SU-DHL-6 (cell line): Measurements from ENCODE around the gene RPRD1B.

Experiments
- H2AFZ ChIP-seq: fragments of 200-600 bp; sonication (generic); 2 replicates; pipeline ENCODE4 v1.6.1; 2014; ENCODE audit warnings: low read depth, mild to moderate bottlenecking, moderate library complexity, mixed read lengths, antibody characterized with exemption, low read length; ENCODE audit not compliant: severe bottlenecking
- H3F3A ChIP-seq: fragments of 200-600 bp; shearing (Covaris generic); 2 replicates; pipeline ENCODE4 v1.6.0; 2016; ENCODE audit warnings: antibody characterized with exemption, mild to moderate bottlenecking; ENCODE audit not compliant: insufficient read depth
- H3K27ac ChIP-seq: fragments of 200-600 bp; sonication (generic); 2 replicates; pipeline ENCODE4 v1.5.1; 2016; ENCODE audit warnings: low read depth, mild to moderate bottlenecking, low read length, moderate library complexity, mixed read lengths
- H3K27me3 ChIP-seq: fragments of 200-600 bp; sonication (generic), shearing (Covaris generic); 2 replicates; pipeline ENCODE4 v1.6.0; 2014; ENCODE audit warnings: mild to moderate bottlenecking, low read length
- H3K36me3 ChIP-seq: fragments of 200-600 bp; sonication (generic); 2 replicates; pipeline ENCODE4 v1.6.1; 2014; ENCODE audit warnings: mild to moderate bottlenecking, low read length, mixed read lengths
- H3K4me2 ChIP-seq: fragments of 300-600, 200-600 bp; shearing (Covaris generic), sonication (generic); 2 replicates; pipeline ENCODE4 v1.6.0; 2014; ENCODE audit warnings: low read length, low read depth, mild to moderate bottlenecking; ENCODE audit not compliant: poor library complexity, severe bottlenecking
- H3K4me3 ChIP-seq: fragments of 200-600 bp; sonication (generic); 2 replicates; pipeline ENCODE4 v1.5.1; 2014; ENCODE audit warnings: antibody characterized with exemption, low read length, mild to moderate bottlenecking, mixed read lengths; ENCODE audit not compliant: insufficient read depth, poor library complexity, severe bottlenecking
- H3K79me2 ChIP-seq: fragments of 200-600 bp; sonication (generic); 2 replicates; pipeline ENCODE4 v1.6.1; 2014; ENCODE audit warnings: mild to moderate bottlenecking, low read length, moderate library complexity; ENCODE audit not compliant: insufficient read depth
- H3K9ac ChIP-seq: fragments of 200-600 bp; sonication (generic); 2 replicates; pipeline ENCODE4 v1.7.0; 2014; ENCODE audit warnings: mild to moderate bottlenecking, low read length
- H3K9me2 ChIP-seq: fragments of 200-600 bp; sonication (generic); replicated peaks from 2 replicates; pipeline ENCODE4 v1.6.1; 2014; ENCODE audit warnings: low read length; ENCODE audit not compliant: insufficient read depth
- H3K9me3 ChIP-seq: fragments of 200-600 bp; sonication (generic); 2 replicates; pipeline ENCODE4 v1.6.1; 2014; ENCODE audit warnings: low read length, mixed read lengths; ENCODE audit not compliant: insufficient read depth
- H4K20me1 ChIP-seq: fragments of 200-600 bp; sonication (generic); 2 replicates; pipeline ENCODE4 v1.6.1; 2014; ENCODE audit warnings: low read depth, mild to moderate bottlenecking, antibody characterized with exemption, low read length, moderate library complexity, mixed read lengths
- CTCF ChIP-seq: fragments of 200-600 bp; sonication (generic); IDR thresholded peaks from one replicate; pipeline ENCODE4 v1.5.1; 2017; ENCODE audit warnings: antibody characterized with exemption, mild to moderate bottlenecking, low read length, moderate library complexity; ENCODE audit not compliant: insufficient read depth, poor library complexity, severe bottlenecking
- EZH2phosphoT487 ChIP-seq: fragments of 200-600 bp; sonication (generic), shearing (Covaris generic); conservative IDR thresholded peaks from 2 replicates; pipeline ENCODE4 v1.6.1; 2018; ENCODE audit warnings: mild to moderate bottlenecking, antibody characterized with exemption, low read length, moderate library complexity, mixed read lengths

The RPRD1B gene

GRCh38 chr20:38013887-38014286, 19.7 kb upstream of the RPRD1B start:
- no peaks in the 10 kb centered on the region for H3K9me2 ChIP-seq
- H3K4me3 ChIP-seq = no peak overlapping the region
- H3K27me3 ChIP-seq = no peaks in the 10 kb centered on the region
- H3K4me2 ChIP-seq = no peak overlapping the region
- no peak overlapping the region for H3K9ac ChIP-seq
- no peak overlapping the region for H2AFZ ChIP-seq
- peaks cover 20% of the 10 kb centered on the region for H3K36me3 ChIP-seq
- H3K27ac ChIP-seq = no peak overlapping the region
- H3K9me3 ChIP-seq = peaks cover 6% of the 10 kb centered on the region; the same call in 1 of the 2 replicates
- H4K20me1 ChIP-seq = 0 out of 2 replicates have a peak, but pooled peaks cover under 1% of the 10 kb centered on the region
- TF ChIP-seq CTCF (no peak), EZH2phosphoT487 (no peak)
- H3K79me2 ChIP-seq = peaks cover 41% of the 10 kb centered on the region
- H3F3A ChIP-seq = no peaks in the 10 kb centered on the region

- TF ChIP-seq CTCF = no peak
- no peak for TF ChIP-seq EZH2phosphoT487
- no peaks in the 10 kb centered on the region for H4K20me1 ChIP-seq
- no peaks in the 10 kb centered on the region for H3K9me2 ChIP-seq
- H3K4me2 ChIP-seq = no peak overlapping the region
- no peaks in the 10 kb centered on the region for H3K27me3 ChIP-seq
- H3K4me3 ChIP-seq = no peak overlapping the region
- no peak overlapping the region for H3K9ac ChIP-seq
- peaks cover 6% of the 10 kb centered on the region; the same call in 1 of the 2 replicates for H3K9me3 ChIP-seq
- peaks cover 64% of the 10 kb centered on the region for H3K79me2 ChIP-seq
- H3K27ac ChIP-seq = no peak overlapping the region
- peaks cover 31% of the 10 kb centered on the region for H3K36me3 ChIP-seq
- no peak overlapping the region for H2AFZ ChIP-seq
- H3F3A ChIP-seq = no peaks in the 10 kb centered on the region
Measured at GRCh38 chr20:38017959-38018358, 15.6 kb upstream of the RPRD1B start.

DNA sequence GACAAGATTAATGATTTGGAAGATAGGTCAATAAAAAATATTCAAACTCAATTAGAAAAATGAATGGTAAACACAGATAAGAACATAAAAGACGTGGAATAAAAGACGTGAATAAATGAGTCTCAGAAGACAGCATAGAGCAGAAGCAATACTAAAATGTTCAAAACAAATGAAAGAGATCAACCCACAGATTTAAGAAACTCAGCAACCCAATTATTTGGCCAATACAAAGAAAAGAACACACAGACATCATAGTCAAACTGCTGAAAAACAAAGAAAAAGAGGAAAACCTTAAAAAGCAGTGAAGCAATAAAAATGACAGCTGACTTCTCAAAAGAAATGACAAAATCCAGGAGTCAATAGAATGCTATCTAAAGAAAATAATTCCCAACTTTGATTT, 15.2 kb upstream of the RPRD1B start:
- Histone ChIP-seq H3K9ac (no peak overlapping the region), H3K9me3 (peaks cover 6% of the 10 kb centered on the region; the same call in 1 of the 2 replicates), H3K9me2 (no peaks in the 10 kb centered on the region), H3F3A (no peaks in the 10 kb centered on the region), H3K27ac (no peak overlapping the region), H2AFZ (no peak overlapping the region), H3K4me3 (no peak overlapping the region), H3K36me3 (peaks cover 31% of the 10 kb centered on the region), H4K20me1 (no peaks in the 10 kb centered on the region), H3K79me2 (peaks cover 68% of the 10 kb centered on the region), H3K27me3 (no peaks in the 10 kb centered on the region), H3K4me2 (no peak overlapping the region)
- TF ChIP-seq CTCF (no peak), EZH2phosphoT487 (no peak)
